GM19043 (cell line): Measurements from ENCODE around the gene CAV1.

Source experiments
- ATAC-seq: cut with Tn5 transposase; IDR thresholded peaks from one replicate; pipeline ENCODE4 v1.9.1; 2021; ENCODE audit warnings: low read depth; ENCODE audit not compliant: unreplicated experiment

Gene CAV1

DNA sequence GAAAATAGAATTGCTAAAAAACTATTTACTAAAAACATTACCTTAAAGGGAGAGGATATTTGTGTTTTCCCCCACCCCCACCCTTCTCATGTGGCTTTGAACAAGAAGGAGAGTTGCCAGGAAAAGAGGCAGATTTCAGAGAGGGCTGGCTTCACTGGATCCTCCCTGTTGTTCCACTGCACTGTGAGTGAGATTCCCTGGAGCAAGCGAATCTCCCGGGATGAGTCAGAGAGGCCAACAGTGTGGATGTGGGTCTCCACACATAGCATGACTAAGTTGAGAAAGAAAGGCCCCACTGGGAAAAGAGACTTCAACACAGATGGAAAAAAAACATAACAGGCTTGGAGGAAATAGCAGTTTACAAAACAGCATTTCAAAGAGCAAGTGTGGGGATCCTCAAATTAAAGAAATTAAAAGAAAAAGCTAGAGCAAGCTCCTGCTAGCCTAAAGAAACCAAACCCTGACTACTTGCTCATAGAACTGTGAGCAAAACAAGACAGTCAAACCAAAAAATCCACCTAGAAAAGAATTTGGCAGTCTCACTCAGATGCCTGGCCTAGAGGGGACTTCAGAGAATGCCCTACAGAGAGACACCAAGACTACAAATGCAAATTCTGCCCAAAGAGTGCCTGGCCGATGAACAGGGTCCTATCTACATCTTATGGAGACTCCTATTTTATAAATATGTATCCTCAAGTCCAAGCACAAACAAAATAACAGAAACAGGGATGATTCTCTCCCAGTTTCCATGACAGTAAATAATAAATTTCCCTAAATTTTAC is 3.4 kb downstream of the CAV1 start:
- ATAC-seq, result no peak

DNA sequence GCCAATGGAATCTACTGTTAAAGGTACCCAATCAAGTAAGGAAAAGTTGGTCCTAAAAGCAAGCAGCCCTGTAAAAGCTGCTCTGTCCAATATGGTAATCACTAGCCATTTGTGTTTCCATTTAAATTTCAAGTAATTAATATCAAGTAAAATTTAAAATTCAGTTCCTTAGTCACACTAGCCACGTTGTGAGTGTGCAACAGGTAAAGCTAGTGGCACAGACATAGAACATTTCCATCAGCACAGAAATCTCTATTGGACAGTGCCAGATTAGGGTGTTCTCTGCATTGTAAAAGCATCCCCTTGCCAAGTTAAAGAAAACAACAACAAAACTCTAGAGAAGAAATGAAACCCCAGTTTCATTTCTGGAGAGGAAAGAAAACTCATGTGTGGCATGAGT is 4.4 kb downstream of the CAV1 start:
- ATAC-seq, result no peak

DNA sequence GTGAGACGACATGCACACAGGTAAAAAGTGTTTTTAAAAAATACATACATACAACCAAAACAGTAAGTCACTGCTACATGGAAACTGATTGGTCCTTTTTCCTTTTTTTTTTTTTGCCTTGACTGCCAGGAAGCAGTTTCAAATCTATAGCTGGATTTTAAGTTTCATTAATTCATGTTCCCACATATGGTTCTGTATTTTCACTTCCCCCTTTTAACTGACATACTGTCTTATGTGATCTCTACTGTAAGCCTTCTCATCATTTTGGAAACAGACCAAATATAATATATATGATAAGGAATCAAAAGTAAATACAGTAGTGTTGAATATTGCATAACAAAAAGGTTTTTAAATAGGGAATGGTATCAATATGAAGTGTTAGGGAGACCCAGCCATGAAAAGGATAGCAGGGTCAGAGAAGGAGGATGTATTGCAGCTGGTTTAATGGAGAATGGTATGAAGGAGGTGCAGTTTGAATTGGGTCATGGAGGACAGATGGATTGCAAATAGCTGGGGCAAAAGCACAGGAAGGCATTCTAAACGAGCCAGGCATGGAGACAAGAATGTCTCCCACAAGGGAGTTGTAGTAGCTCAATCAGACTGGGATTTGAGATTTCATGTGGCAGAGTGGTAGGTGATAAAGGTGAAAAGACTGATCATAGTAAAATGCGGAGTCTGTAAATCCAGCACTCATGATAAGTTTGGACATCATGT is 5.4 kb downstream of the CAV1 start:
- no peak for ATAC-seq

DNA sequence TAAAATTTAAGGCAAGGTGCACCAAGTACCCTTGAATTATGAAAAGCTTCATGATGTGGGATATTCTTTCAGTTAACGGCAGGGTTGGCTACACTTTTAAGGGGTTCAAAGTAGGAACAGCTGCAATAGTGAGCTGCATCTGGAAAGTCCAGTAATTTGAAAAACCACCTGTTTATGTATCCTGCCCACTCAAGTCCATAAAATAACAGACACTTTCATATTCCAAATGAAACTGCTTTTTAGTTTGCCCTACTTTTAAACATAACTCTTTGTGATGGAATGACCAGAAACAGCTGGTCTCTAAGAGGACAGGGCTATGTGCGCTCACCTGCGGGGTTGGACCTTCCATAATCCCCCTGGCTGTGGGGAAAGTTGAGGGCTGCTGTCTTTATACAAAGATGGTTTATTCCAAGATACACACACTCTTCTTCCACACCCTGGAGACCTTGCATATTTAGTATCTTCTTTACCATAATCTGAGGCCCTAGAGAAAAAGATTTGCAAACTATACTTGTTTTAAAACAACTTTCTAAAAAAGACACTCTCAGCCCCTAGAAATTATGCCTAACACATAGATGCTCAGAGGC is 7.4 kb downstream of the CAV1 start:
- ATAC-seq, result no peak

DNA sequence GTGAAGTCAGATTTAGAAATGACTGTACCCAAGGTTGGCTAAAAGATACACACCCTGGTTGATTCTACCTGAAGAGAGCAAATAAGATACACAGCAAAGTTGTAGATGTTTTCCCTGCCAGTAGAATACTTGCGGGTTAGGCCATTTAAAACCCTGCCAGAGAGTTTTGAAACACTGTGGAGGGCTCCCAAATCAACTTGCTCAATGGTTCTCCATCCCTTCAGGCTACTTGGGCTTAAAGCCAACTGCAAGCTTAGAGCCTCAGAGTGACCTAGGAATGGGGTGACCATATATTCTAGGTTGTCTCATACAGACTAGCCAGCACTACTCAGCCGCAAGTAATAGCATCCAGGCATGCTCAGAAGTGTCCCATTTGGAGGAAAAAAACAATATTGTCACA is 10.0 kb downstream of the CAV1 start:
- no peak for ATAC-seq

DNA sequence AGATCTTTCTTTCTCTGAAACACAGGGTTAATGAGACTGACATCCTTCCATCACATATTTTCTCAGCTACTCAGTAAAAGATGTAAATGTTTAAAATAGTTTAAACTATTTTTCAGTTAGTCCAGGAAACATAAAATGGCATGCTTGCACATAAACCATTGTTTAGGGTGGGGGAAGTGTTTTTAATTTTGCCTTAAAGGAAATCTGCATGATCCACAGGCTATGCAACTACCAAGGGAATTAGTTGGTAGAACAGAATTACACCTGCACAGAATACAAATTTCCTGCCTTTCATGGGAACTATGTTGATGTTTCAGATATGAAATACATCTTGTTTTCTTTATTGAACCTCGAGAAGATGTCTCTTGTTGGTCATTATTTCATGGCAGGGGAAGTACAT is 10.6 kb downstream of the CAV1 start:
- ATAC-seq, result no peak

DNA sequence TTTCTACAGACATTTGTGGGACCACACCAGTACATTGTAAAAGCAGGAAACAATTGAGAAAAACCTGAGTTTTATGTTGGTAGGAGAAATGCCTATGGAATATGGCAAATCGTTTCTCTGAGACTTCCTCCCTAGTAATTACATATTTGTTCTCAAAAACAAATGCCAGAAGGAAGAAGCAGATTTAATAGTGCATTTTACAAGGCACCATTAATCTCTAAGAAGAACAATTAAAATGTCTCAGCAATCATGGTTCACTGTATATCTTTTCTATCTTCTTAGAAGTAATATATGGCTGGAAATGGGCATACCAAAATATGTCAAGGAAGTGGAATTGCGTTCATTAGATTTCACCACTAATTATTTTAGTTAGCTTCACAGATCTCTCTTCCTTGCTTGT is 13.3 kb downstream of the CAV1 start:
- ATAC-seq, result no peak

DNA sequence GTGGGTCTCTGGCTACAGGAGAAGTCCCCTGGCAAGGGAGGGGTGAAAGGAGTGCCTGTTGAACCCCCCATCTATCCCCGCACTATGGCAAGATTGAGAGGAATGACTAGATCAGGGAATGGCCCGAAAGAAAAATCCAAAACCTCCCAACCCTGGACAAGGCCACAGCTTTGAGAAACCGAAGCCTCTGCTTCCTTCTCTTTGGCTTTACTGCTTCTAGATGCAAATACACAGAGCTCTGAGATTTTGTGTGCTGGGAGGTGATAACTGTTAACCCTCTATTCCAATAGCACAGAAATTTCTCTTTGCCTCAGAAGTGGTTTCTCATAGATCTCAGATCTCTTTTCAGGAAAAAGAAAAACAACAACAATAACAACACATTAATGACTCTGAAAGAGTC is 15.0 kb downstream of the CAV1 start:
- no peak for ATAC-seq

DNA sequence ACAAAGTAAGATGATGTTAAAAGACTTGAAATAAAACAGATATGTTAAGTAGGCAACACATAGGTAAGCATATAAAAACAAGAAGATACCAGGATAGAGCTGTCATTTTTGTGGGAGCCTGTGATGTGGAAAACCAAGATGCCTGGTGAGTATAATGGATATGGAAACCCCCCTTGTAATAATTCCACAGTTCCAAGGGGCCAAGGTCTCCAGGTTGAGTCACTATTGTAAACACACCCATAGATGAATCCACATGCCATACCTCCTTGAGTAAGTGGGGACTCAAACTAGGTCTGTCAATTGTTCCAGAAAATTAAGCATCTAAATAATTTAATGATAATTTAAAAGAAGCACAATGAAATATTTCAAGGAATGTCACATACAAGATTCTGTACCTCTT is 15.9 kb downstream of the CAV1 start:
- no peak for ATAC-seq

DNA sequence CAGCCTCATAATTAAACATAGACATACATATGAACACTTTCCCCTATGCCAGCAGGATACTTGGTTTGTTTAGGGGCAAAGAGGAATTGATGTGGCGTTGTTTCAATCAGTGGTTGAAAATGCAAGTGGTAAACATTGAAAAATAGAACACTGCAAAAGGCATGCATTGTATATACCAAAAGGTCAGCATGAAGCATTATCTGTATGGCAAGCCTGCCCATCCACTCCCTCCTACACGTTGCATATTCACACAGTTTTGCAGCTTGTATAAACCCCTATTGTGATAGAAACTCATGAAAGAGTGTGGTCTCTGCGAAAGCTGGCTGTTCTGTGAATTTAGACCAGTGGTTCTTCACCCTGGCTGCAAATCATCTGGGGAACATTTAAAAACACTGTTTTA is 17.1 kb downstream of the CAV1 start:
- no peak for ATAC-seq

DNA sequence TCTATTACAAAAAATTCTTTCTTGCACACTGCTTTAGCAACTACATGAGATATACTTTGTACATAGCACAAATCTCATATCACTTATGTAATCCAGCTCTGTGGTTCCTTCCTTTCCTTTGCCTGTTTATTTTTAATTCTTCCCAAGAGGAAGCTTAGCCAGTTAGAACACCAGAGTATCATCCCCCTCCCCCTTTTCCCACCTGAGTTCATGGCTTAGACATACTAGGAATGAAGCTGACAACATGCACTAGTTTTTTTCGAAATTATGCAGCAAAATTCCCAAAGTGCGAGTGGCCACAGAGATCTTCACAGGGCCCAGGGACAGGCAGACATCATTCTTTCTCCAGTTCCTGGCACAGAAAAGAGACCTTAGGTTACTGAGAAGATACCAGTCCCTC is 17.8 kb downstream of the CAV1 start:
- ATAC-seq, result no peak

DNA sequence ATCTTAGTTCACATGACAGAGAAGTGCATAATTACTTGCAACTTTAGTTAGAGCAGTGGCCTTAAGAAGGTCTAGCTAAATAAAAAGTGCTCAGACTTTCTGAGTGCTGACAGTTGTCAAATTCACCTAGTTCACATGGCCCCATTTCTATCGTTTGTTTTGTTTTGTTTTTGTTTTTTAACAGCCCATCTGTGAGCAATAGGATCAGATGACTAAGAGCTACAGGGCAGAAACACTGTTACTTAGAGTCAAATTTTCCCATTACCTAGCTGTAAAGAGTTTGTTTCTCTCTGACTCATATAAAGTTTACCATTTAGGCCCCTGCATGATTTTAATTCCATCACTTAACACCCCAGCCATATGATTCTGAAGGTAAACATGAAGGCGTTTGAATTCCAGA is 18.8 kb downstream of the CAV1 start:
- no peak for ATAC-seq

DNA sequence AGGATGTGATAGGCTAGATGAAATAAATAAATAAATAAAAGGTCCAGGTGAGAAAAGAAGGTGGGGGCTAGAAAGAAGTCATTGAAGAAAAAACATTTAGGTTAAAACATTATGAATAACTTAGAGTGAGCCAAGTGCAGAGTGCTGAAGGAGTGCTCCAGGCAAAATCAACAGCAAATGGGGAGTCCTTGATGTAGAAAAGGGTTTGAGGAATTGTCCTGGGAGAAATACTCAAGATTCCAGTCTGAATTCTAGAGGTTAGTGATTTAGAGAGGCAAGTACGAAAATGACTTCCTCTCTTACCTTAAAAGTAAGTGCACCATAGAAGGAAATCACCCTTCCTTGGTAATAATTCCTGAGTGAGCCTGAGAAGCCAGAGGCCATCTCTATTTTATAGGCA is 19.7 kb downstream of the CAV1 start:
- ATAC-seq, result no peak

DNA sequence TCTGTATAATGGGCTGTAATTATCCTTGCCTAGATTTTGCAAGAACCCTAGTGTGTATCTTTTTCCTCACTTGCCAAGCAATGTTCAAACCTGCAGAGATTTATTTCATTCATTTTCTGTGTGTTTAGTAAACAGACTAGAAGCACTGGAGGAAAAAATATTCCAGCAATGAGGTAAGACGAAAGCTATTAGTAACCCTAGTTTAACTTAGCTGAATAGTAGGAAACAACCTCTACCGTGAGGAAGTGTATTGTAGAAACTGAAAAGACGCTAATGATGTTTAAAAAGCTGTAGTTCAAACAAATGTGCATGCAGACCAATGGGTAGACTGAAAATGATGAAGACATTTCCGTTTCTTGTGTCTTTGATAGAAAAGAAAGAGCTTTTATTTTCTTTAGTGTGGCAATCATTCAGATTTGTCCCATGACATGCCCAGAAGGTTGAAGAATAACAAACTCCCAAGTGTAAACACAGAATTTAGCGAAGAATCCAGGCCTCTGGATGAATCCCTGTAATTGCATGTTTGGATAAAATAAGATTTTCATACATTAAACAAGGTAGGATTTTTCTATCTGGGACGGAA is 20.7 kb downstream of the CAV1 start:
- no peak for ATAC-seq

DNA sequence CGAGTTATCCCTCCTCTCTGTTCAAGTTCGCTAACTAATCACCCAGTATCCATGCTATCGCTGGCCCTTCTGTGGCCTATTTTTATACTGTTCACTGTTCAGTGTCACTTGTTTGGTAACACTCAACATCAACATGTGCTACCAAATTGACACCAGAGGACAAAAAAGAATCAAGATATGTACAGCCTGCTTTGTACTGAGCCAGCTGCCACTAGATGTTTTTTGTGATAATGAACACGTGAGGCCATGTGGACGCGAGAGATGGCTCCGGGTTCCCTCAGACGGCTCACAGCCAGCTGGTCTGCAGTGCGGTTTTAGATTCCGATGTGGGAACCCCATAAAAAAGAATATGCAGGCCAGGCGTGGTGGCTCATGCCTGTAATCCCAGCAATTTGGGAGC is 21.2 kb downstream of the CAV1 start:
- ATAC-seq, result no peak

DNA sequence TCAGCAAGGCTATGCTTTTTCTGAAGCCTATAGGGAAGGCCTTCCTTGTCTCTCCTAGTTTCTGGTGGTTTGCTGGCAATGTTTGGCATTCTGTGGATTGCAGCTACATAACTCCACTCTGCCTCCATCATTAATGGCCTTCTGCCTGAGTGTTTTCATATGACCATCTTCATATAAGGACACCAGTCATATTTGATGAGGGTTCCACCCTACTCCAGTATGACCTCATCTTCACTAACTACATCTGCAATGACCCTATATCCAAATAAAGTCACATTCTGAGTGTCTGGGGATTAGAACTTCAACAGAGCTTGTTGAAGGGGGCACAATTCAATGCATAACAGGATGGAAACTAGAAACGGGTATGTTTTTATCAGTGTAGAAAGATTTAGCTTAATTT is 22.1 kb downstream of the CAV1 start:
- no peak for ATAC-seq

DNA sequence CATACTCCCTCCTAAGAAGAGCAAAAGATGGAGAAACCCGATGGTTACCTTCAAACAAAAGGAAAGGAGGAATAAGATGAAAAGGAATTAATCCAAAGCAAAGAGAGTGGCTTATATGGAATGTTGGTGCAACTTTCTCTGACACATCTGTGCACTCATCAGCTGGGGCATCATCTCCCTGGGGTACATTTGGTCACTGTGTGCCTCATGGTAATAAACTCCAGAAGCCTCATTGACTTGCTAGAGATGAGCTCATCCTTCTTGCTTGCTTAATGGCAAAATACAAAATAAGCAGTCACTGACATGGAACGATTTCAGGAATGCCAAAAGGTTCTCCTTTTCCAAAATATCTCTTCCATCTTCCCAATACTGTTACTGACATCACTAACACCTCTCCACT is 22.5 kb downstream of the CAV1 start:
- ATAC-seq, result no peak

DNA sequence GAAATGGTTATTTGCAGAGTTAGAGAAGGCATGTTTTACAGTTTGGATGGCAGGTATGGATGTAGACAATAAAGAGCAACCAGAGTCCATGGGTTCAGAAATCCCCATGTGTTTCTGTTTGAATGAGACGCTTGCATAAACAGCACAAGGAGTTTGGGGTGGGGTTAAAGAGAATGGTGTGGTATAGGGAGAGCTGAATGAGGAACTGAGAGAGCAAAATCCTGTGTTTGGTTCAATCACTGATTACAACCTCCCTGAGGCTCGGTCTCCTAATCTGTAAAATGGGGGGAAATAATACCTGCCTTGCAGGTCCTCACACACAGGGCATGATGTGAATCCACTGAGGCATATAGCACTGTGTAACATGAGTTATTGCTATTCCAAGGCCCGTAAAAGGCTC is 23.7 kb downstream of the CAV1 start:
- peak; percentile 88 for ATAC-seq

DNA sequence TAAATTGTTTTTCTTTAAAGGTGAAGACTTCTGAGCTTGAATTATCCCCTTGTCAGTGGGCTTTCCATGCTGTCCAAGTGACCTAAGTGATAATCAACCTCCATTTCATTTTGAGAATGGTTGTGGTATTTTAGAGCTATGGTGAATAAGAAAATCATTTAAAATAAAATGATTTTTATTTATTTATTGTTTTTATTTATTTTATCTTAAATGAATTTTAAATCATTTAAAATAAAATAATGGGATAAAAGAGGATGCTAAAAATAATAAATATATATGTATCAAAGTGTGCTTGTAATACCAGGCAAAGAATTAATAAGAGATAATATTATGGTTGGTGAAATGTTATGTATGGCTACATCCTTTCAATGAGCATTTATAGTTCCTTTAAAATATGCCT is 24.5 kb downstream of the CAV1 start:
- ATAC-seq, result no peak

DNA sequence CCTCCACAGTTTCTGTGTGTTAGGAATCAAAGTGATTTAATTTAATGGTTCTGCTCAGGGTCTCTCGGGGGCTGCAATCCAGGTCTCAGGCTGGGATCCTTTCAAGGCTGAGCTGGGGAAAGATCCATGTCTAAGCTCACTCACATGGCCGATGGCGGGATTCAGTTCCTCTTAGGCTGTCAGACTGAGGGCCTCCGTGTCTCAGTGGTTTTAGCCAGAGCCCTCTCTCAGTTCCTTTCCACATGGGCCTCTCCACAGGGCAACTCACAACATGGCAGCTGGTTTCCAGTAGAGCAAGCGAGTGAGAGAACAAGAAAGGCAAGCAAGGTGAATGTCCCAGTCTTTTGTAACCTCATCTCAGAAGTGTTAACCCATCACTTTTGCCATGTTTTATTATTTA is 26.9 kb downstream of the CAV1 start:
- no peak for ATAC-seq

DNA sequence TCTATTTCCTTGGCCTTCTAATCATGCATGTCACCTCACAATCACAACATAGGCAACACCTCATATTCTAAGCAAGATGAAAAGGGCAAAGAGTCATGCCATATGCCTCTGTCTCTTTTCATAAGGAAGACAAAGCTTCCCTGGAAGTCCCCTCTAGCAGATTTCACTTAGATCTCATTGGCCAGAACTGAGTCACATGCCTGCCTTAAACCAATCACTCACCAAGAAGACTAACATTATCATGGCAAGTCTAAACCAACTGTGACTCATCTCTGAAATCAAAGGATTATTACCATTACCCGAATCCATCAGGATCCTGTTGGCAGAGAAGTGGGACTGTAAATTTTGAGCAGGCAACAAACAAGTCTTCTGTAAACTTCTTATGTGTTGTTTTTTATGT is 27.8 kb downstream of the CAV1 start:
- ATAC-seq, result no peak
